Activated CD4-positive, CD25-positive, alpha-beta regulatory T cell treated with anti-CD3 and anti-CD28 coated beads, Interleukin-2, amount 50 U/mL, for 72 hours (primary cell): ENCODE data around the gene ARL6IP6.

Experiments
- DNase-seq: peaks from one replicate; pipeline ENCODE4 v3.0.0; 2021

ARL6IP6 gene

DNA sequence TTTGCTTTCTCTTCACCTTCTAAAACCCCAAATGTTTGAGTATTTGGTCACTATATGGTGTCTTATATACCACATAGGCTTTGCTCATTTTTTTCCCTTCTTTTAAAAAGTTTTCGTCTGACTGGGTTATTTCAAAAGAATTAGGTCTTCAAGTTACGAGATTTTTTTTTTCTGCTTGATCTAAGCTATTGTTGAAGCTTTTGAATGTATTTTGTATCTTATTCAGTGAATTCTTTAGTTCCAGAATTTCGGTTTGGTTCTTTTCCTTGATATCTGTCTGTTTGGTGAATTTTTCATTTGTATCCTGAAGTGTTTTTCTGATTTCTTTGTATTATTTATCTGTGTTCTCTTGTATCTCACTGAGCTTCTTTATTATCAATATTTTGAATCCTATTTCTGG, 93.5 kb downstream of the ARL6IP6 start:
- no peak for DNase-seq
